ENCODE data around the gene ADK. TPM values are rescaled to one million over a fixed set of nuclear protein-coding genes. Genes with fewer than 3 reads are reported as not detected.
"Not testable (repeated sequence)": the region's sequence is repeated elsewhere in the genome, so short reads cannot be mapped to it uniquely, and the experiment has no call there.

The ADK gene
- total RNA-seq, 1 donor from 2014 or later: 34.9 TPM

- no peak for DNase-seq (ENCODE audit: low spot score)
Observed at GRCh38 chr10:74293686-74294371, 142.8 kb downstream of the ADK start.

GRCh38 chr10:74297389-74298080 lies 146.5 kb downstream of the ADK start:
- no peak for DNase-seq (ENCODE audit: low spot score)

DNA sequence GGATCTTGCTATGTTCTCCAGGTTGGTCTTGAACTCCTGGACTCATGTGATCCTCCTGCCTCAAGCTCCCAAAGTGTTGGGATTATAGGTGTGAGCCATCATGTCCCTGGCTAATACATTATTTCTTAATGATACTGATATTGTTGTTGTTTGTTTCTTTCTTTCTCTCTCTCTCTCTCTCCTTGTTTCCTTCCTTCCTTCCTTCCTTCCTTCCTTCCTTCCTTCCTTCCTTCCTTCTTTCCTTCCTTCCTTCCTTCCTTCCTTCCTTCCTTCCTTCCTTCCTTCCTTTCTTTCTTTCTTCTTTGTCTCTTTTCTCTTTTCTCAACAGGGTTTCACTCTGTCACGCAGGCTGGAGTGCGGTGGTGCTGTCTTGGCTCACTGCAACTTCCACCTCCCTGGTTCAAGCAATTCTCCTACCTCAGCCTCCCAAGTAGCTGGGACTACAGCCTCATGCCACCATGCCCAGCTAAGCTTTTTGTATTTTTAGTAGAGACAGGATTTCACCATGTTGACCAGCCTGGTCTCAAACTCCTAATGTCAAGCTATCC lies 149.1 kb downstream of the ADK start:
- not testable (repeated sequence) for DNase-seq (ENCODE audit: low spot score)

DNA sequence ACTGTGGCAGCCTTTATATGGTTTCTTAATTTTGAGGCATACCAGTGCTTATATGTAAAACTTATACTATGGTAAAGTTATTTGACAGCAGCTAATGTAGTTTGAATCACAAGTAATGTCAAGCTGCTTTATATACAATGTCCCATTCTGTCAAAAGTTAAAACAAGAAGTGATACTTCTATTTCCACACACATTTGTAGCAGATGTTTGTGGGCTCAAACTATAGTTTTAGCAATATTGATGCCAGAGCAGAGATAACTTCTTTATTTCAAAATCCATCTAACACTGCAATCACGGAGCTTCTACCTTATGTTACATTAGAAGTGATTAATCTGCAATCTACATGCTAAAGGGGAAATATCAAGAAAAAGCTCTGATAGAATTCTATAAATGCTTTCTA lies 149.6 kb downstream of the ADK start:
- DNase-seq (ENCODE audit: low spot score): no peak

DNA sequence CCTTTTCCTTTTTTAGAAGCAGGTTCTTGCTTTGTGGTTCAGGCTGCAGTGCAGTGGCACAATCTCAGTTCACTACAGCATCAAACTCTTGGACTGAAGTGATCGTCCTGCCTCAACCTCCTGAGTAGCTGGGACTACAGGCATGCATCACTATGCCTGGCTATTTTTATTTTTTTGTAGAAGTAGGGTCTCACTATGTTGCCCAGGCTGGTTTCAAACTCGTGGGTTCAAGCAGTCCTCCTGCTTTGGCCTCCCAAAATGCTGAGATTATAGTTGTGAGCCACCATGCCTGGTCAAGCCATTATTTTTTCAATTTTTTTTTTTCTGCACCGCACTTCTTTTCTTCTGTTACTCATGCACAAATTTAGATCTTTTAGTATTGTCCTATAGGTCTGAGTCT lies 154.7 kb downstream of the ADK start:
- no peak for DNase-seq (ENCODE audit: low spot score)

GRCh38 chr10:74306227-74306982 lies 155.4 kb downstream of the ADK start:
- no peak for DNase-seq (ENCODE audit: low spot score)

- no peak for DNase-seq (ENCODE audit: low spot score)
Observed at GRCh38 chr10:74307061-74307651, 156.1 kb downstream of the ADK start.

- DNase-seq (ENCODE audit: low spot score): no peak
Observed at GRCh38 chr10:74310652-74311257, 159.7 kb downstream of the ADK start.

DNA sequence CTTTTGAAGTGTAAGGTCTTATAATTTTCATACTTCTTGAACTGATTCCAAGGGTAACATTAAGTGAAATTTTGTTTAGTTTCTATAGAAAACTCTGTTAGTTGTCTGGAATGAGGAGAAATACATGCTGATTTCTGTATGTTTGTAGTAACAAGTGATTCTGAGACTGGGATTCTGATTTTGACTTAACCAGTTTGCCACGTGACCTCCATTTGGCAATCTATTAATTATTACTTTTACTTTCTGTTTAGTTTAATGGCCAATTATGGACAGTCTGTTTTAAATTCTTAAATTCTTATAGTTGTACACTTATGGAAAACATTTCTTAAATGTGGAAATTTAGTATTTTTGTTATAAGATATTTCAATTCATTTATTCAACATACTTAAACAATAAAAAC lies 163.1 kb downstream of the ADK start:
- DNase-seq (ENCODE audit: low spot score): no peak

GRCh38 chr10:74320026-74320425 lies 169.0 kb downstream of the ADK start:
- DNase-seq (ENCODE audit: low spot score): no peak

- no peak for DNase-seq (ENCODE audit: low spot score)
Observed at GRCh38 chr10:74320717-74321116, 169.7 kb downstream of the ADK start.

DNA sequence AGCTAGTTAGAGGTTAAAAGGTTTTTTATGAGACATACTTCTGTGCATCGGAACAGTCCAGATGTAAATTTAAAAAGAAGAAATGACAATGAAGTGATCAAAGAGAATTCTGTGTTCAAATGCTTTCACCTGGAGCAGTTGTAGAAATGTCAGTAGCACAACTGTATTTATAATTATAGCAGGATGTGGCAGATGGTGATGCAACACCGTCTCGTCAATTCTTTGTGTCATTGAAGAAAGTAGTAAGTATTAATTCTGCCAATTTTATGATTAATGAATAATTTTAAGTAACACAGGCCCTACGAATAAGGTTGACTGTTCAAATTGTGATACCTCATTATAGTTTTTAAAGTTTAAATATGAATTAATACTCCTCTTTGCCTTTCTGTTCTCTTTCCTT lies 171.1 kb downstream of the ADK start:
- DNase-seq (ENCODE audit: low spot score): no peak

DNA sequence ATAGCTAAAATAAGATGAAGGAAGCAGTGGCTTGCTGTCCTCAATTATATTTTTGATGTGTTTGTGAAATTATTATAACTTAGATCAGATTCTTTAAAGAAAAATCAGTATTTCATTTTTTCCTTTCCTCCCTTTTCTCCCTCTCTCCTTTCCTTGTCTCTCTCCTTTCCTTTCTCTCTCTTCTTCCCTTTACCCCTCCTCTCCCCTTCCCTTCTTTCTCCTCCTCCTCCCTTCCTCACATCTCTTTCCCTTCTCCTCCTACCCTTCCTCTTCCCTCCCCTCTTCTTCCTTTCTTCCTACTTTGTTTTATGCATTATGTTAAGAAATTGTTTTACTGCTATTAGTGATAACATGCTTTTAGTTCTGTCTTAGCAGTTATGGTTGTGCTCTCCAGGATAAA lies 171.5 kb downstream of the ADK start:
- DNase-seq (ENCODE audit: low spot score): no peak

- no peak for DNase-seq (ENCODE audit: low spot score)
Observed at GRCh38 chr10:74328388-74328787, 177.4 kb downstream of the ADK start.

- DNase-seq (ENCODE audit: low spot score): no peak
Observed at GRCh38 chr10:74329873-74330272, 178.9 kb downstream of the ADK start.

- DNase-seq (ENCODE audit: low spot score): no peak
Observed at GRCh38 chr10:74330646-74331045, 179.6 kb downstream of the ADK start.

- DNase-seq (ENCODE audit: low spot score): no peak
Observed at GRCh38 chr10:74332398-74332797, 181.4 kb downstream of the ADK start.

DNA sequence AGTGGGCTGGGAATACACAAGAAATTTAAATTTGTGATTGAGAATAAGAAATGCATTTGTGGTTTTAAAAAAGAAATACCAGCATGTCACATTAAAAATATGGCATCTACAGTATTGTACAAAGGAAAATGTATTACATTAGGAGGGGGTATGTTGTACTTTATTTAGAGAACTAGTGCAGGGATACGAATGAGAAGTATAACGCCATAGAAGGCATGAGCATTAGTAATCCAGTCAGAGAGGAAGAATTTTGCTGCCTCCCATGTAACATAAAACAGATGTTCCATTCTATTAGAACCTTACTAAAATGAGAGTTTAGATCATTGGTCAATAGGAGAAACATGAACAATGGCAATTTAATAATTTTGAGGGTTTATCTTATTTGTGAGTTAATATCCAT lies 182.2 kb downstream of the ADK start:
- no peak for DNase-seq (ENCODE audit: low spot score)

GRCh38 chr10:74334221-74334620 lies 183.2 kb downstream of the ADK start:
- no peak for DNase-seq (ENCODE audit: low spot score)

- no peak for DNase-seq (ENCODE audit: low spot score)
Observed at GRCh38 chr10:74335501-74335900, 184.5 kb downstream of the ADK start.

DNA sequence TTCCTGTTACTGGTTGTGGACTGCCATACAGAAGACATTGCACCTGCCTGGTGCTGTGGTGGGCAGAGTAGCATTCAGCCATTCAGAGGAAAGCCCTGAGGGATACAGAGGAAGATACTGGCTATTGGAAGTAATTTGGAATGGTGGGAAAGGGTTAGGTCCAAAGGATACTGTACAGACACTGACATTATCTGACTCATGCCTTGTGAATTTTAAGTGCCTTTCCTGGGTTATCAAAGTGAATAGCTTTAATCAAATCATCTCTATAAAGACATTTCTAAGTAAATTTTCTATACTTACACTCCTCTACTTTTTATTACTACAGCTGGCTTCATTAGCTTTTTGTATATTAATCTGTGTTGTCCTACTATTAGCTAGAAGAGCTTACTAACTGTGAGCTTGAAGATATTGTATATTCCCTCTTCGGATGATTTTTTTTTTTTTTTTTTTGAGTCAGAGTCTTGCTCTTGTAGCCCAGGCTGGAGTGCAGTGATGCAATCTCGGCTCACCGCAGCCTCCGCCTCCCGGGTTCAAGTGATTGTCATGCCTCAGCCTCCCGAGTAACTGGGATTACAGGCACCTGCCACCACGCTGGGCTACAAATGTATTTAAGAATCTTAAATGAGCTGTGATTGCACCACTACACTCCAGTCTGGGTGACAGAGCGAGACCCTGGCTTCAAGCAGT lies 186.5 kb downstream of the ADK start:
- no peak for DNase-seq (ENCODE audit: low spot score)

Data from mesenteric fat pad (tissue), 1 donor.